SK-N-MC (cell line): ENCODE measurements around the gene SEMA6A.

Source experiments
- EZH2 ChIP-seq: fragments of 200-600 bp; sonication (generic); IDR thresholded peaks from one replicate; pipeline ENCODE4 v1.6.1; 2017; ENCODE audit warnings: antibody characterized with exemption
- POLR2AphosphoS5 ChIP-seq: IDR thresholded peaks from 2 replicates; pipeline ENCODE4 v1.6.1; 2012; ENCODE audit warnings: mild to moderate bottlenecking, low read depth, low read length, borderline replicate concordance

- TF ChIP-seq POLR2AphosphoS5 = no peak
- no peak for TF ChIP-seq EZH2
Measured at GRCh38 chr5:116444373-116445295, 130.0 kb downstream of the SEMA6A start.
